ENCODE results near the gene FOXL2NB.

- TF ChIP-seq EZH2 (IDR thresholded peaks at IDR 0.05; ENCODE audit: borderline replicate concordance, control insufficient read depth, low read depth, low read length) = no peak
- TF ChIP-seq EP300 (IDR thresholded peaks at IDR 0.05; ENCODE audit: borderline replicate concordance in 1 of 2, control insufficient read depth in 1 of 2, low read depth in 2 of 2, low read length in 2 of 2) = no peak
- no peak for TF ChIP-seq CREB1 (IDR thresholded peaks at IDR 0.05; ENCODE audit: low read depth)
- TF ChIP-seq ZBTB11 (CRISPR knock-in tag; IDR thresholded peaks at IDR 0.05) = no peak
- TF ChIP-seq POLR2A (IDR thresholded peaks at IDR 0.05; ENCODE audit: low read depth, low read length) = no peak
- TF ChIP-seq CTCF (IDR thresholded peaks at IDR 0.05 in 2 of 3, conservative IDR thresholded peaks at IDR 0.05 in 1 of 3; ENCODE audit: control insufficient read depth in 2 of 3, extremely low read depth in 1 of 3, insufficient read depth in 1 of 3, low read depth in 3 of 3, low read length in 3 of 3) = no peak
- no peak for TF ChIP-seq HDAC2 (IDR thresholded peaks at IDR 0.05)
- TF ChIP-seq USF1 (IDR thresholded peaks at IDR 0.05; ENCODE audit: borderline replicate concordance, extremely low read length, insufficient read depth, low read depth, low read length) = no peak
- no peak for TF ChIP-seq PAX5 (IDR thresholded peaks at IDR 0.05; ENCODE audit: borderline replicate concordance, low read depth, low read length)
Observed at GRCh38 chr3:138938877-138939560, 8.0 kb upstream of the FOXL2NB start.
